Activated T-helper 2 cell treated with anti-CD3 and anti-CD28 coated beads, Interferon-gamma antibody, Interleukin-2, Interleukin-4, amounts not matched to agents 10 μg/mL and 5 μg/mL and 100 μg/mL, durations not matched to agents 14 hours and 24 hours and 36 hours (primary cell): ENCODE results near the gene SOX4. TPM values are rescaled to one million over a fixed set of nuclear protein-coding genes. Genes with fewer than 3 reads are reported as not detected.

ENCODE experiments used
- DNase-seq: peaks from one replicate; pipeline ENCODE4 v3.0.0; 2021; ENCODE audit warnings: low spot score
- H3K27ac Mint-ChIP-seq: one replicate; pipeline ENCODE4 v1.8.0; 2021; ENCODE audit warnings: mixed read lengths
- H3K27me3 Mint-ChIP-seq: one replicate; pipeline ENCODE4 v1.8.0; 2021; ENCODE audit warnings: low read depth, mixed read lengths
- H3K36me3 Mint-ChIP-seq: one replicate; pipeline ENCODE4 v1.8.0; 2021; ENCODE audit warnings: low read depth, mixed read lengths
- H3K4me1 Mint-ChIP-seq: one replicate; pipeline ENCODE4 v1.8.0; 2021; ENCODE audit warnings: low read depth, mixed read lengths
- H3K4me3 Mint-ChIP-seq: one replicate; pipeline ENCODE4 v1.8.0; 2021; ENCODE audit warnings: low read depth, mild to moderate bottlenecking, moderate library complexity, mixed read lengths
- H3K9me3 Mint-ChIP-seq: one replicate; pipeline ENCODE4 v1.8.0; 2021; ENCODE audit warnings: mixed read lengths
- intact Hi-C: fragments of 100-400 bp; cut with micrococcal nuclease; formaldehyde crosslinking; loops from one replicate; pipeline ENCODE4 v1.15.1; 2023
- total RNA-seq: library from RNA; stranded (reverse); gene quantifications from 2 replicates; pipeline ENCODE4 v1.2.3, GENCODE V29; 2022

The SOX4 gene
- total RNA-seq, 1 donor from 2014 or later, result 20.8 TPM

GRCh38 chr6:21636876-21637275 is 43.3 kb downstream of the SOX4 start:
- Mint-ChIP-seq H3K27me3 (no peaks in the 10 kb centered on the region), H3K4me1 (no peaks in the 10 kb centered on the region), H3K4me3 (no peak overlapping the region), H3K9me3 (no peaks in the 10 kb centered on the region), H3K27ac (no peak overlapping the region), H3K36me3 (no peaks in the 10 kb centered on the region)
- intact Hi-C loops, result no loop called here
- no peak for DNase-seq

- H3K27me3 Mint-ChIP-seq, result no peaks in the 10 kb centered on the region
- intact Hi-C loops, result no loop called here
- H3K36me3 Mint-ChIP-seq, result no peaks in the 10 kb centered on the region
- H3K9me3 Mint-ChIP-seq, result no peaks in the 10 kb centered on the region
- H3K4me1 Mint-ChIP-seq, result no peaks in the 10 kb centered on the region
- H3K4me3 Mint-ChIP-seq, result no peak overlapping the region
- no peak for DNase-seq
- H3K27ac Mint-ChIP-seq, result no peak overlapping the region
Measured at GRCh38 chr6:21639316-21639715, 45.8 kb downstream of the SOX4 start.
